ENCODE results near the gene STK40.

GRCh38 chr1:36358514-36359084, 27.1 kb downstream of the STK40 start:
- TF ChIP-seq CTCF (IDR thresholded peaks at IDR 0.05) (no peak), POLR2A (IDR thresholded peaks at IDR 0.05) (no peak)

Data from uterus (tissue), 2 donors.